Hepatocyte (in vitro differentiated cells): ENCODE results near the gene DES.

Experiments used
- CTCF ChIP-seq: fragments of 200-600 bp; sonication (generic); IDR thresholded peaks from 2 replicates; pipeline ENCODE4 v1.5.1; 2016; ENCODE audit warnings: antibody characterized with exemption, mild to moderate bottlenecking; ENCODE audit not compliant: poor library complexity
- EZH2 ChIP-seq: fragments of 200-600 bp; sonication (generic); IDR thresholded peaks from 2 replicates; pipeline ENCODE4 v1.6.1; 2016; ENCODE audit warnings: antibody characterized with exemption, mild to moderate bottlenecking, borderline replicate concordance
- EZH2phosphoT487 ChIP-seq: fragments of 200-600 bp; sonication (generic); IDR thresholded peaks from one replicate; pipeline ENCODE4 v1.6.1; 2018; ENCODE audit warnings: antibody characterized with exemption, mild to moderate bottlenecking, low read depth, moderate library complexity; ENCODE audit not compliant: unreplicated experiment, severe bottlenecking

DNA sequence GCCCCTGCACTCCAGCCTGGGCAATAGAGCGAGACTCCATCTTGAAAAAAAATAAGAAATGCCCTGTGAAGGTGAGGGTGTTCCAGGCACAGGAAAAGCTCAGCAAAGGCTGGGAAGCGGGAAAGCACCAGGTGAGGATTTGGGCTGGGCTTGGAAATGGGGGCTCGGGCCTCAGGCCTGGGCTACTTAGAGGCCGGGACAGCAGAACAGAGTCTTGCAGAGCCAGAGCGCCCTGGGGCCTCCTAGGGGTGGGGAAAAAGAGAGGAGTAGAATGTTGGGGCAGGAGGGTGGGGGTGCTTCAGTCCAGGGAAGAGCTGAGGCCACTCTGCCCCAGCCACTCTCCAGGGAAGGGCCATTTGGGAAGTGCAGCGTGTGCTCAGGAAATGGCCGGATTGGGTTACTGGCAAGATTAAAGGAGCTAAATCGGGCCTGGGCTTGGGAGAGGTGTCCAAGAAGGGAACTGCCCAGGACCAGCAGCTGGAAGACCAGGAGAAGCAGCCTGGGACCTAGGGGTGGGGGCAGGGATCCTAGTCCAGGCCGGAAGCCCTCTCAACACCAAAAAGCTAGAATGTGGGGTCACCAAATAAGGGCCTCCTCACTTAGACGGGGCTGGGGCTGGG is 13.8 kb upstream of the DES start:
- TF ChIP-seq CTCF (no peak), EZH2 (no peak), EZH2phosphoT487 (no peak)
